GM23338 (cell line): Measurements from ENCODE around the gene NDFIP1. TPM values are rescaled to one million over a fixed set of nuclear protein-coding genes. Genes with fewer than 3 reads are reported as not detected.
A peak's percentile ranks its signal among the peaks of the same experiment; 100 is the strongest.

Source experiments
- ATAC-seq: fragments of 200-7000 bp; cut with Tn5 transposase; 3 replicates; pipeline ENCODE4 v1.9.1; 2020
- DNase-seq: peaks from one replicate; pipeline ENCODE4 v3.0.0-alpha.2; 2015; ENCODE audit warnings: low spot score
- H2AFZ ChIP-seq: fragments of 200-600 bp; sonication (generic); 2 replicates; pipeline ENCODE4 v1.8.0; 2016; ENCODE audit warnings: antibody characterized with exemption, mild to moderate bottlenecking, moderate library complexity
- H3F3A ChIP-seq: fragments of 200-600 bp; sonication (generic); replicated peaks from 2 replicates; pipeline ENCODE4 v1.8.0; 2017; ENCODE audit warnings: antibody characterized with exemption, mixed run types, low read depth
- H3K27ac ChIP-seq: fragments of 200-600 bp; sonication (generic); 2 replicates; pipeline ENCODE4 v1.6.1; 2016; ENCODE audit warnings: low read depth
- H3K27me3 ChIP-seq: fragments of 200-600 bp; sonication (generic); 2 replicates; pipeline ENCODE4 v1.8.0; 2016; ENCODE audit warnings: mild to moderate bottlenecking, mixed run types, moderate library complexity; ENCODE audit not compliant: insufficient read depth
- H3K36me3 ChIP-seq: fragments of 200-600 bp; sonication (generic); 2 replicates; pipeline ENCODE4 v1.8.0; 2016; ENCODE audit warnings: mild to moderate bottlenecking; ENCODE audit not compliant: insufficient read depth
- H3K4me1 ChIP-seq: fragments of 200-600 bp; sonication (generic); 2 replicates; pipeline ENCODE4 v1.8.0; 2016; ENCODE audit warnings: mild to moderate bottlenecking, moderate library complexity; ENCODE audit not compliant: insufficient read depth
- H3K4me2 ChIP-seq: fragments of 200-600 bp; sonication (generic); 2 replicates; pipeline ENCODE4 v1.7.1; 2017; ENCODE audit warnings: mixed run types
- H3K4me3 ChIP-seq: fragments of 200-600 bp; sonication (generic); 2 replicates; pipeline ENCODE4 v1.6.1; 2016; ENCODE audit warnings: mixed run types
- H3K79me2 ChIP-seq: fragments of 200-600 bp; sonication (generic); replicated peaks from 2 replicates; pipeline ENCODE4 v1.8.0; 2017; ENCODE audit warnings: mild to moderate bottlenecking; ENCODE audit not compliant: insufficient read depth
- H3K9me2 ChIP-seq: fragments of 200-600 bp; sonication (generic); 2 replicates; pipeline ENCODE4 v1.8.0; 2017; ENCODE audit not compliant: insufficient read depth
- H4K20me1 ChIP-seq: fragments of 200-600 bp; sonication (generic); replicated peaks from 2 replicates; pipeline ENCODE4 v1.8.0; 2017; ENCODE audit warnings: mild to moderate bottlenecking; ENCODE audit not compliant: insufficient read depth
- H3K27ac Mint-ChIP-seq: 2 replicates; pipeline ENCODE4 v1.8.0; 2020; ENCODE audit warnings: inconsistent platforms, mild to moderate bottlenecking, moderate library complexity, mixed read lengths
- H3K27me3 Mint-ChIP-seq: 3 replicates; pipeline ENCODE4 v1.8.0; 2022; ENCODE audit warnings: low read depth, mild to moderate bottlenecking, moderate library complexity, mixed read lengths, inconsistent platforms; ENCODE audit not compliant: insufficient read depth, poor library complexity
- H3K36me3 Mint-ChIP-seq: 3 replicates; pipeline ENCODE4 v1.8.0; 2021; ENCODE audit warnings: low read depth, mild to moderate bottlenecking, inconsistent platforms, moderate library complexity, mixed read lengths
- H3K4me1 Mint-ChIP-seq: 3 replicates; pipeline ENCODE4 v1.8.0; 2020; ENCODE audit warnings: mild to moderate bottlenecking, inconsistent platforms, mixed read lengths
- H3K4me3 Mint-ChIP-seq: 3 replicates; pipeline ENCODE4 v1.8.0; 2021; ENCODE audit warnings: moderate library complexity, mild to moderate bottlenecking, inconsistent platforms, mixed read lengths
- H3K9me3 Mint-ChIP-seq: 3 replicates; pipeline ENCODE4 v1.8.0; 2020; ENCODE audit warnings: moderate library complexity, mild to moderate bottlenecking, inconsistent platforms, mixed read lengths
- CREB1 ChIP-seq: fragments of 250-450 bp; sonication (Bioruptor Pico); IDR thresholded peaks from 2 replicates; pipeline ENCODE4 v1.5.0; 2020; ENCODE audit warnings: low read depth, mild to moderate bottlenecking, moderate library complexity
- CTCF ChIP-seq, 2 experiments: fragments of 200-600 bp in 1 of 2; sonication (generic) in 1 of 2; conservative IDR thresholded peaks; 2 replicates each; pipeline versions ENCODE4 v1.5.1 to v1.6.1; 2016 to 2017; ENCODE audit warnings: antibody characterized with exemption in 2 of 2, low read depth in 2 of 2, mild to moderate bottlenecking in 2 of 2, moderate library complexity in 1 of 2
- ETS1 ChIP-seq: IDR thresholded peaks from 2 replicates; pipeline ENCODE4 v1.6.1; 2016; ENCODE audit warnings: antibody characterized with exemption
- EZH2 ChIP-seq: fragments of 200-600 bp; sonication (generic); IDR thresholded peaks from one replicate; pipeline ENCODE4 v1.8.0; 2017; ENCODE audit warnings: antibody characterized with exemption, mild to moderate bottlenecking, low read depth; ENCODE audit not compliant: unreplicated experiment
- JUNB ChIP-seq: IDR thresholded peaks from one replicate; pipeline ENCODE4 v1.6.1; 2016; ENCODE audit warnings: antibody characterized with exemption; ENCODE audit not compliant: unreplicated experiment
- POLR2AphosphoS5 ChIP-seq: IDR thresholded peaks from 2 replicates; pipeline ENCODE4 v1.6.1; 2016; ENCODE audit warnings: antibody characterized with exemption, low read depth
- REST ChIP-seq: IDR thresholded peaks from one replicate; pipeline ENCODE4 v1.6.1; 2018; ENCODE audit warnings: antibody characterized with exemption; ENCODE audit not compliant: unreplicated experiment
- STAT1 ChIP-seq: IDR thresholded peaks from one replicate; pipeline ENCODE4 v1.6.1; 2016; ENCODE audit warnings: antibody characterized with exemption; ENCODE audit not compliant: unreplicated experiment
- ZNF331 ChIP-seq: fragments of 250-450 bp; sonication (Bioruptor Pico); IDR thresholded peaks from 2 replicates; pipeline ENCODE4 v1.5.0; 2020; ENCODE audit warnings: low read depth, mild to moderate bottlenecking, moderate library complexity
- polyA plus RNA-seq: library from polyadenylated mRNA; unstranded; fragments of >200 nt; fragmentation: Nextera tagmentation; extraction: Ambion mirVana; gene quantifications from 2 replicates; pipeline ENCODE4 v1.2.1, GENCODE V29; 2016
- total RNA-seq: library from RNA; depleted of rRNA; stranded (reverse); fragments of >200 nt; shearing (Covaris generic); gene quantifications from 2 replicates; pipeline ENCODE4 v1.2.3, GENCODE V29; 2014

The NDFIP1 gene
- total and polyA plus RNA-seq, 2 experiments from 2014 or later = 24.3 to 45.0 TPM

- no peak overlapping the region for H3K27ac Mint-ChIP-seq
- no peak overlapping the region for H3K27ac ChIP-seq
- DNase-seq (no peak), ATAC-seq (no peak)
- peak overlapping the region; percentile 88 for H2AFZ ChIP-seq
- H3K4me3 Mint-ChIP-seq = peak overlapping the region; percentile 57
- H4K20me1 ChIP-seq = no peaks in the 10 kb centered on the region
- no peak for TF ChIP-seq ZNF331
- H3K4me1 ChIP-seq = peaks cover 11% of the 10 kb centered on the region; the same call in 1 of the 2 replicates
- peak overlapping the region; percentile 70 for H3K4me2 ChIP-seq
- H3K79me2 ChIP-seq = no peaks in the 10 kb centered on the region
- H3K4me3 ChIP-seq = peak overlapping the region; percentile 41
- H3K9me2 ChIP-seq = no peaks in the 10 kb centered on the region
- peaks cover 3% of the 10 kb centered on the region for H3K27me3 Mint-ChIP-seq
- H3K36me3 ChIP-seq = no peaks in the 10 kb centered on the region
- no peaks in the 10 kb centered on the region for H3K9me3 Mint-ChIP-seq
- H3K36me3 Mint-ChIP-seq = no peaks in the 10 kb centered on the region
- no peaks in the 10 kb centered on the region for H3K27me3 ChIP-seq
- peaks cover 3% of the 10 kb centered on the region; the same call in 1 of the 2 replicates for H3F3A ChIP-seq
- H3K4me1 Mint-ChIP-seq = peaks cover 15% of the 10 kb centered on the region
Measured at GRCh38 chr5:142063376-142063775, 45.2 kb upstream of the NDFIP1 start.

- no peaks in the 10 kb centered on the region for H3K36me3 ChIP-seq
- Mint-ChIP-seq H3K9me3 (no peaks in the 10 kb centered on the region), H3K27me3 (peaks cover 3% of the 10 kb centered on the region), H3K4me3 (peak overlapping the region; percentile 57), H3K4me1 (peaks cover 14% of the 10 kb centered on the region), H3K27ac (no peak overlapping the region), H3K36me3 (no peaks in the 10 kb centered on the region)
- no peak overlapping the region for H3K27ac ChIP-seq
- H2AFZ ChIP-seq = peak overlapping the region; percentile 88
- DNase-seq (peak; percentile 78), ATAC-seq (peak; percentile 82)
- peak overlapping the region; percentile 41 for H3K4me3 ChIP-seq
- H3F3A ChIP-seq = peaks cover 3% of the 10 kb centered on the region; the same call in 1 of the 2 replicates
- no peaks in the 10 kb centered on the region for H3K79me2 ChIP-seq
- H3K9me2 ChIP-seq = no peaks in the 10 kb centered on the region
- H3K27me3 ChIP-seq = no peaks in the 10 kb centered on the region
- H4K20me1 ChIP-seq = no peaks in the 10 kb centered on the region
- H3K4me2 ChIP-seq = peak overlapping the region; percentile 70
- peaks cover 11% of the 10 kb centered on the region; the same call in 1 of the 2 replicates for H3K4me1 ChIP-seq
- no peak for TF ChIP-seq CREB1
- TF ChIP-seq ETS1 = no peak
- TF ChIP-seq STAT1 = no peak
- no peak for TF ChIP-seq CTCF (conservative IDR thresholded peaks at IDR 0.05; ENCODE audit: low read depth in 2 of 2)
- TF ChIP-seq POLR2AphosphoS5 = no peak
- no peak for TF ChIP-seq JUNB
- no peak for TF ChIP-seq EZH2
- no peak for TF ChIP-seq REST
Measured at GRCh38 chr5:142063878-142064331, 44.7 kb upstream of the NDFIP1 start.
